HG03060 (cell line): ENCODE measurements around the gene CPB1.

Source experiments
- ATAC-seq: cut with Tn5 transposase; IDR thresholded peaks from one replicate; pipeline ENCODE4 v1.9.1; 2021; ENCODE audit warnings: low read depth, moderate number of reproducible peaks; ENCODE audit not compliant: unreplicated experiment

The CPB1 gene

GRCh38 chr3:148879256-148879655 lies 51.6 kb downstream of the CPB1 start:
- no peak for ATAC-seq

DNA sequence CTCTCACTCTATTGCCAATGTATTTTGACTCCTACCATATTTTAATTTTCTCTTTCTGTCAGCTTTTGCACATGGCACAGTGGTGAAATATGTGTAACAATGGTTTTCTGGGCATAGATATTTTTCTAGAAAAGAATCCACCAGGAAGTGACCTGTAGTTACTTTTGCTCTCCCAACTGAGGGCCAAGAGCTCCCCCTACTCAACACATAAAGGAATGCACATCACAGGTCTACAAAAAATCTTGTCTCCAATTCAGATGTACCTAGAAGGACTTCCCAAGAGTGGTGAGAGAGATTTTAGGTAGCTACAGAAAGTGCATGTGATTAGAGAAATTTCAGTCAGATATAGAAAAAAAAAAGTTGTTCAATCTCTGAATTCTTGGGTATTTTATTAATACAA lies 53.1 kb downstream of the CPB1 start:
- no peak for ATAC-seq

GRCh38 chr3:148881286-148881685 lies 53.7 kb downstream of the CPB1 start:
- no peak for ATAC-seq

DNA sequence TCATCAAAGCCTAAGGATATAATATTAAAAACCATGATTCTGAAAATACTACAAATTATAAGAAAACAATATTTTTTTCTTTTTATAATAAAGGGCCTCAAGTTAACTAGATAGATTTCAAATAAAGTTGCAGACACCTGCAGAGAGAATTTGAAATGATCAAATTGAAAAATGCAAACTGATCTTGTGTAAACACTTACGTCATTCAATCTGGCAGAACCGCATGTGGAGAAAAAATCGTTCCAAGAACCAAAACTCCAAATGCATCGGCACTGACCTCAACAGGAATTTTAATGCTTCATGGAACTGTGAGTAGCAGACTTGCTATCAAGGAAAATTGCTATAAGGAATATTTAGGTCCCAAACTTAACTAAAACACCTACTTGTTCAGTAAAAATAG lies 54.7 kb downstream of the CPB1 start:
- ATAC-seq, result no peak

DNA sequence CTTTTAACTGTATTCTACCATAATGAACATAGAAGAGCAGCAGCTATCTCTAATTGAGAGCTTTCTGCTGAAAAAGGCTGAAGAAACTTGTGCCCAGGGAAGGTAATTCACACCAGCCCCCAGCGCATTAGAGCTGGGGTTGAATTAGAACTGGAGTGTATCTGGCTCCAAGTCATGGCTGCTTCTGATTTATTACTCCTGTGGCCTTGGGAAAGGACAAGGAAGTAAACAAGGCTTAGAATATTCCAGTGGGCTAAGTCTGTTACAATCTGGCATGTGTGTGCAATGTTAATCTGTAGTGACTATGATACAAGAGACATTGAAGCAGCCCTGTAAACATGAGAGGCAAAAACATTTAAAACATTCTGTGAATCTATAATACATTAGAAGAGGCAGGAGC lies 55.6 kb downstream of the CPB1 start:
- ATAC-seq, result no peak

DNA sequence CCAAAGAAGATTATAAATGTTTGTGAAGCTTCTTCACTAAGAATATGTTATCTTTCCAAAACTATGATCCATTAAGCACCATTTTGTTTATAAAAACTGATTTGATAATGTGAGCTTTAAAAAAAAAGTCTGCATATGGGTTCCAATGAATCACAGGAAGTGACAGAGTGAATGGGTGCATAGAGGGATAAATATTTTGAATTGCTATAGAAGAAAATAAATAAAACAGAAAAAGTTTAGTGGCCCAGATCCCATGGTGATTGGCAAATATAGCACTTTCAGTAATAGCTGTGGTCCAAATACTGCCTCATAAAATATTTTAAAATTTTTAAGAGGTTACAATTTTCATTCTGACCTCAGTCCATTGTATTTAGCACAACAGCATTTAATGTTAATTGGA lies 56.6 kb downstream of the CPB1 start:
- ATAC-seq, result no peak

GRCh38 chr3:148889828-148890227 lies 62.2 kb downstream of the CPB1 start:
- no peak for ATAC-seq

- no peak for ATAC-seq
These were observed 68.5 kb downstream of the CPB1 start for GRCh38 chr3:148896062-148896461.

GRCh38 chr3:148901987-148902791 lies 74.6 kb downstream of the CPB1 start:
- ATAC-seq, result no peak

DNA sequence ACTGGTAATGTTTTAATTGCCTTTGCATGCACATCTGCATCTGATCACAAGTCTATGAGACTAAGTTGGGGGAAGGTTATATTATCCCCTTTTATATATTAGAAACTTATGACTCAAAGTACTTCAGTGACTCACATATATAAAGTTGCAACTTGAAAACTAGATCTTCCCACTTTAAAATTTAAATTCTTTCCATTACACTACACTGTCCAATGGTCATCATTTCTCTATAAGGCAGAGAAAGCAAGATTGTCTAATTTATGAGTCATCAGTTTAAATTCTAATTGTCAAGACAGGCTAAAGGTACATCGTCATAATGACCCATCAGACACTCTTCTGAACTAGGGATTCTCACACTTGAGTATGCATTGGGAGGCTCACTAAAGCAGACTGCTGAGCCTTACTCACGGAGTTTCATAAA lies 75.4 kb downstream of the CPB1 start:
- no peak for ATAC-seq

- ATAC-seq, result no peak
These were observed 76.3 kb downstream of the CPB1 start for GRCh38 chr3:148903941-148904340.

- no peak for ATAC-seq
These were observed 79.1 kb downstream of the CPB1 start for GRCh38 chr3:148906667-148907066.
